ENCODE results near the gene RAB3IL1. TPM values are rescaled to one million over a fixed set of nuclear protein-coding genes. Genes with fewer than 3 reads are reported as not detected.

The RAB3IL1 gene
- total and polyA plus RNA-seq, 9 of the 15 experiments (the other 6 are each of a cell fraction or from before 2014, with no cell fraction given): 0.15 to 42.6 (median 15.5) TPM

DNA sequence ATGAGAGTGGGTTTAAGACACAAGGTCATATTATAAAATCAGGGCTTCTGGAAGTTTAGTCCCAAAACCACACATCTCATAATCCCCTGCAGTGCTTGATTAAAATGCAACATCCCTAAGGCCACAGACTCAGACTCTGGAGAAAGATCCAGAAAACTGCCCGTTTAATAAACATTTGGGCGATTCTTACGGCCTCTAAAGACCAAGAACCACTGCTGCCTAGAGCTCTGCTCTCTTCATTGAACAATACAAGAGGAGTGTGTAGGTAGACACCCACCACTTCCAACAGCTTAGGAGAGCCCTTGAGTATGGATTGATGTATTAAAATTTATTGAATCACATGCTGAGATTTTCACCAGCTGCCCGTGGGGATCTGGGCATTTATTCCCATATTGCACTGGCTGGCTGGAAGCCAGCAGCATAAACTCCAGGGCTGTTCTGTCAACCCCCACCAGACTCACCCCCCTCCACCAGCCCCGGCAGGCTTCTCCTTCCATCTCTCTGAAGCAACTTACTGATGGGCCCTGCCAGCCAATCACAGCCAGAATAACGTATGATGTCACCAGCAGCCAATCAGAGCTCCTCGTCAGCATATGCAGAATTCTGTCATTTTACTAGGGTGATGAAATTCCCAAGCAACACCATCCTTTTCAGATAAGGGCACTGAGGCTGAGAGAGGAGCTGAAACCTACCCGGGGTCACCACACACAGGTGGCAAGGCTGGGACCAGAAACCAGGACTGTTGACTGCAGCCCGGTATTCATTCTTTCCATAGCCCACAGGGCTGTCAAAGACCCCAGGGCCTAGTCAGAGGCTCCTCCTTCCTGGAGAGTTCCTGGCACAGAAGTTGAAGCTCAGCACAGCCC lies 32.0 kb upstream of the RAB3IL1 start (continued):
- TF ChIP-seq, protein P1, sequence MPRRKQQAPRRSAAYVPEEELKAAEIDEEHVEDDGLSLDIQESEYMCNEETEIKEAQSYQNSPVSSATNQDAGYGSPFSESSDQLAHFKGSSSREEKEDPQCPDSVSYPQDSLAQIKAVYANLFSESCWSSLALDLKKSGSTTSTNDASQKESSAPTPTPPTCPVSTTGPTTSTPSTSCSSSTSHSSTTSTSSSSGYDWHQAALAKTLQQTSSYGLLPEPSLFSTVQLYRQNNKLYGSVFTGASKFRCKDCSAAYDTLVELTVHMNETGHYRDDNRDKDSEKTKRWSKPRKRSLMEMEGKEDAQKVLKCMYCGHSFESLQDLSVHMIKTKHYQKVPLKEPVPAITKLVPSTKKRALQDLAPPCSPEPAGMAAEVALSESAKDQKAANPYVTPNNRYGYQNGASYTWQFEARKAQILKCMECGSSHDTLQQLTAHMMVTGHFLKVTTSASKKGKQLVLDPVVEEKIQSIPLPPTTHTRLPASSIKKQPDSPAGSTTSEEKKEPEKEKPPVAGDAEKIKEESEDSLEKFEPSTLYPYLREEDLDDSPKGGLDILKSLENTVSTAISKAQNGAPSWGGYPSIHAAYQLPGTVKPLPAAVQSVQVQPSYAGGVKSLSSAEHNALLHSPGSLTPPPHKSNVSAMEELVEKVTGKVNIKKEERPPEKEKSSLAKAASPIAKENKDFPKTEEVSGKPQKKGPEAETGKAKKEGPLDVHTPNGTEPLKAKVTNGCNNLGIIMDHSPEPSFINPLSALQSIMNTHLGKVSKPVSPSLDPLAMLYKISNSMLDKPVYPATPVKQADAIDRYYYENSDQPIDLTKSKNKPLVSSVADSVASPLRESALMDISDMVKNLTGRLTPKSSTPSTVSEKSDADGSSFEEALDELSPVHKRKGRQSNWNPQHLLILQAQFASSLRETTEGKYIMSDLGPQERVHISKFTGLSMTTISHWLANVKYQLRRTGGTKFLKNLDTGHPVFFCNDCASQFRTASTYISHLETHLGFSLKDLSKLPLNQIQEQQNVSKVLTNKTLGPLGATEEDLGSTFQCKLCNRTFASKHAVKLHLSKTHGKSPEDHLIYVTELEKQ (CRISPR knock-in tag; IDR thresholded peaks at IDR 0.05): no peak
- 0 out of 2 replicates have a peak, but pooled peaks have one; percentile 61 for TF ChIP-seq HDAC2 (IDR thresholded peaks at IDR 0.05)
- no peak for TF ChIP-seq ZFP91 (CRISPR knock-in tag; IDR thresholded peaks at IDR 0.05)
- TF ChIP-seq OTX1 (CRISPR knock-in tag; IDR thresholded peaks at IDR 0.05): no peak
- peak; percentile 78 for TF ChIP-seq ARID1B (IDR thresholded peaks at IDR 0.05)
- TF ChIP-seq, protein P2, sequence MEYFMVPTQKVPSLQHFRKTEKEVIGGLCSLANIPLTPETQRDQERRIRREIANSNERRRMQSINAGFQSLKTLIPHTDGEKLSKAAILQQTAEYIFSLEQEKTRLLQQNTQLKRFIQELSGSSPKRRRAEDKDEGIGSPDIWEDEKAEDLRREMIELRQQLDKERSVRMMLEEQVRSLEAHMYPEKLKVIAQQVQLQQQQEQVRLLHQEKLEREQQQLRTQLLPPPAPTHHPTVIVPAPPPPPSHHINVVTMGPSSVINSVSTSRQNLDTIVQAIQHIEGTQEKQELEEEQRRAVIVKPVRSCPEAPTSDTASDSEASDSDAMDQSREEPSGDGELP (CRISPR knock-in tag; IDR thresholded peaks at IDR 0.05; ENCODE audit: borderline replicate concordance): peak; percentile 76
- no peak for TF ChIP-seq TRIM28 (IDR thresholded peaks at IDR 0.05)
- TF ChIP-seq NFYB (IDR thresholded peaks at IDR 0.05; ENCODE audit: extremely low read depth, insufficient read length): peak; percentile 88
- TF ChIP-seq FOXA3 (CRISPR knock-in tag; conservative IDR thresholded peaks at IDR 0.05 in 1 of 2, IDR thresholded peaks at IDR 0.05 in 1 of 2): no peak
- peak in 1 of 2 experiments; percentile 17; a peak in 2 of 4 replicates for TF ChIP-seq RAD21 (CRISPR knock-in tag; conservative IDR thresholded peaks at IDR 0.05 in 1 of 2, IDR thresholded peaks at IDR 0.05 in 1 of 2)
- peak; percentile 26; the same call in 1 of the 2 replicates for TF ChIP-seq REST (IDR thresholded peaks at IDR 0.05; ENCODE audit: borderline replicate concordance)
- TF ChIP-seq REST (CRISPR knock-in tag; IDR thresholded peaks at IDR 0.05; ENCODE audit: low read depth): no peak

Data from K562 (cell line).